Measurements from ENCODE around the gene MTERF1. TPM values are rescaled to one million over a fixed set of nuclear protein-coding genes. Genes with fewer than 3 reads are reported as not detected.
"Not testable (repeated sequence)": the region's sequence is repeated elsewhere in the genome, so short reads cannot be mapped to it uniquely, and the experiment has no call there.

MTERF1 gene
- total RNA-seq, 1 experiment from 2014 or later = 19.8 TPM

- Histone ChIP-seq H2BK15ac (ENCODE audit: low read depth, low read length) (no peak overlapping the region), H2BK12ac (ENCODE audit: insufficient read length, low read depth, low read length) (no peak overlapping the region), H3K18ac (ENCODE audit: insufficient read length, low read depth, low read length) (no peak overlapping the region), H4K91ac (ENCODE audit: insufficient read length, low read depth, low read length) (no peak overlapping the region), H3K23me2 (ENCODE audit: insufficient read length, low read depth, low read length, poor library complexity, severe bottlenecking) (no peaks in the 10 kb centered on the region), H3K23ac (ENCODE audit: insufficient read length, low read depth, low read length) (no peak overlapping the region), H3K79me1 (ENCODE audit: insufficient read depth, low read depth, low read length, poor library complexity, severe bottlenecking) (no peaks in the 10 kb centered on the region), H2AK5ac (ENCODE audit: insufficient read length, low read length) (no peak overlapping the region), H3K4ac (ENCODE audit: low read depth, low read length) (no peak overlapping the region), H3K27me3 (ENCODE audit: insufficient read depth, low read length) (no peaks in the 10 kb centered on the region), H3K79me2 (ENCODE audit: insufficient read depth, low read length) (no peaks in the 10 kb centered on the region), H4K20me1 (ENCODE audit: control insufficient read depth, insufficient read depth, insufficient read length) (no peaks in the 10 kb centered on the region), H3K56ac (ENCODE audit: insufficient read length, low read depth, low read length) (no peak overlapping the region), H2BK120ac (ENCODE audit: low read depth, low read length, poor library complexity, severe bottlenecking) (no peak overlapping the region), H3K9me3 (ENCODE audit: control insufficient read depth, low read depth, low read length) (no peaks in the 10 kb centered on the region), H3T11ph (ENCODE audit: low read length) (no peak overlapping the region), H3K4me2 (ENCODE audit: insufficient read depth, insufficient read length, low read length) (no peak overlapping the region), H2BK20ac (ENCODE audit: low read depth, low read length, poor library complexity, severe bottlenecking) (no peak overlapping the region), H3K4me1 (ENCODE audit: insufficient read depth, low read length) (no peaks in the 10 kb centered on the region), H3K27ac (ENCODE audit: insufficient read length, low read depth, low read length) (no peak overlapping the region), H3K9ac (ENCODE audit: extremely low read depth, insufficient read length, low read length) (no peak overlapping the region), H4K8ac (replicated peaks; ENCODE audit: insufficient read length, low read depth, low read length) (no peak overlapping the region), H2BK5ac (ENCODE audit: insufficient read length, low read length) (no peak overlapping the region), H2AFZ (ENCODE audit: low read length) (no peak overlapping the region), H4K5ac (ENCODE audit: insufficient read length, low read depth, low read length) (no peak overlapping the region), H3K14ac (ENCODE audit: insufficient read depth, low read length) (no peak overlapping the region)
- H3K27me3 Mint-ChIP-seq (ENCODE audit: low read depth) = no peaks in the 10 kb centered on the region; the same call in 1 of the 2 replicates
- no peak for DNase-seq
- no peak overlapping the region for H3K27ac Mint-ChIP-seq
- peaks cover 14 to 26% of the 10 kb centered on the region in 2 experiments for H3K4me1 Mint-ChIP-seq
- H3K36me3 Mint-ChIP-seq (ENCODE audit: insufficient read depth in 1 of 3, low read depth in 3 of 3) = peaks cover 0 to 7% (median 0%) of the 10 kb centered on the region in 3 experiments; a peak in 2 of 7 replicates
- peaks cover 4 to 5% of the 10 kb centered on the region in 2 experiments for H3K9me3 Mint-ChIP-seq
- TF ChIP-seq CTCF (conservative IDR thresholded peaks at IDR 0.05) = no peak
- H3K4me3 Mint-ChIP-seq = no peak overlapping the region
- WGBS (ENCODE audit: extremely low coverage, insufficient read length, low lambda C conversion rate) = no CpG with 5 or more reads among the region's 1 CpG
These were observed 14.4 kb upstream of the MTERF1 start for GRCh38 chr7:91894781-91895480.

DNA sequence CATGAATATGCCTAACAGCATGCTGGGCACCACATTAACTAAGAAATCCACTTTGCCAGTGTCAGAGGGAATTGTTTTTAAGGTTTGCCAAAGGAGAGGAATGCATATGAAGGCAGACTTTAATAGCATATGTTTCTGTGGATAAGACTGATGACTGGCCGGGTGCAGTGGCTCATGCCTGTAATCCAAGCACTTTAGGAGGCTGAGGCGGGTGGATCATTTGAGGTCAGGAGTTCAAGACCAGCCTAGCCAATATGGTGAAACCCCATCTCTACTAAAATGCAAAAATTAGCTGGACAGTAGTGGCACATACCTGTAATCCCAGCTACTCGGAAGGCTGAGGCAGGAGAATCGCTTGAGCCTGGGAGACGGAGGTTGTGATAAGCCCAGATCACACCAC is 13.2 kb upstream of the MTERF1 start:
- H4K5ac ChIP-seq (ENCODE audit: insufficient read length, low read depth, low read length); H3K79me1 ChIP-seq (ENCODE audit: insufficient read depth, low read depth, low read length, poor library complexity, severe bottlenecking); H3T11ph ChIP-seq (ENCODE audit: low read length); H3K4me1 ChIP-seq (ENCODE audit: insufficient read depth, low read length); DNase-seq; H3K4me2 ChIP-seq (ENCODE audit: insufficient read depth, insufficient read length, low read length); H4K8ac ChIP-seq (replicated peaks; ENCODE audit: insufficient read length, low read depth, low read length); H2BK5ac ChIP-seq (ENCODE audit: insufficient read length, low read length); H2AFZ ChIP-seq (ENCODE audit: low read length); H3K18ac ChIP-seq (ENCODE audit: insufficient read length, low read depth, low read length); H2BK20ac ChIP-seq (ENCODE audit: low read depth, low read length, poor library complexity, severe bottlenecking); H4K20me1 ChIP-seq (ENCODE audit: control insufficient read depth, insufficient read depth, insufficient read length); H2BK12ac ChIP-seq (ENCODE audit: insufficient read length, low read depth, low read length); H4K91ac ChIP-seq (ENCODE audit: insufficient read length, low read depth, low read length); H3K4ac ChIP-seq (ENCODE audit: low read depth, low read length); H3K79me2 ChIP-seq (ENCODE audit: insufficient read depth, low read length); H3K27me3 ChIP-seq (ENCODE audit: insufficient read depth, low read length); H3K9me3 ChIP-seq (ENCODE audit: control insufficient read depth, low read depth, low read length); H3K4me3 Mint-ChIP-seq; H3K23me2 ChIP-seq (ENCODE audit: insufficient read length, low read depth, low read length, poor library complexity, severe bottlenecking); H2BK120ac ChIP-seq (ENCODE audit: low read depth, low read length, poor library complexity, severe bottlenecking); H3K27ac ChIP-seq (ENCODE audit: insufficient read length, low read depth, low read length); H2BK15ac ChIP-seq (ENCODE audit: low read depth, low read length); H3K56ac ChIP-seq (ENCODE audit: insufficient read length, low read depth, low read length); H3K23ac ChIP-seq (ENCODE audit: insufficient read length, low read depth, low read length); H3K9ac ChIP-seq (ENCODE audit: extremely low read depth, insufficient read length, low read length); H3K14ac ChIP-seq (ENCODE audit: insufficient read depth, low read length); H2AK5ac ChIP-seq (ENCODE audit: insufficient read length, low read length); H3K27me3 Mint-ChIP-seq (ENCODE audit: low read depth): not testable (repeated sequence)
- Mint-ChIP-seq H3K4me1 (peaks cover 14 to 26% of the 10 kb centered on the region in 2 experiments), H3K9me3 (peaks cover 14 to 18% of the 10 kb centered on the region in 2 experiments), H3K36me3 (ENCODE audit: insufficient read depth in 1 of 3, low read depth in 3 of 3) (peaks cover 5 to 17% (median 6%) of the 10 kb centered on the region in 3 experiments; a peak in 4 of 7 replicates), H3K27ac (0 out of 7 replicates have a peak overlapping the region, but pooled peaks of 2 of the 3 experiments have one; percentile 61)
- no CpG with 5 or more reads among the region's 5 CpGs for WGBS (ENCODE audit: extremely low coverage, insufficient read length, low lambda C conversion rate)

Data from H9 (cell line).